ENCODE data around the gene ALPI. TPM values are rescaled to one million over a fixed set of nuclear protein-coding genes. Genes with fewer than 3 reads are reported as not detected.

The ALPI gene
- total and polyA plus RNA-seq, 10 donors, result not detected

GRCh38 chr2:232483923-232484627 is 28.1 kb downstream of the ALPI start:
- intact Hi-C loops (cut with DNase I; ENCODE audit: low total_unique reads), result no loop called here
- 89 to 94% (median 91%) methylated on average over 9 to 19 of the region's 19 CpGs for WGBS, 5 donors
- Histone ChIP-seq H3K36me3 (no peaks in the 10 kb centered on the region), H3K9me3 (no peaks in the 10 kb centered on the region), H3K27ac (no peak overlapping the region), H3K4me3 (no peak overlapping the region), H3K27me3 (replicated peaks in 1 of 7) (peaks cover 0 to 99% (median 52%) of the 10 kb centered on the region in 7 donors), H3K4me1 (peaks cover 9 to 34% (median 25%) of the 10 kb centered on the region in 6 donors)
- TF ChIP-seq CTCF (IDR thresholded peaks at IDR 0.05 in 8 of 11, conservative IDR thresholded peaks at IDR 0.05 in 3 of 11), result no peak
- TF ChIP-seq POLR2AphosphoS5 (IDR thresholded peaks at IDR 0.05), result no peak
- DNase-seq, result peak; percentile 59

- Histone ChIP-seq H3K4me1 (peaks cover 9 to 34% (median 25%) of the 10 kb centered on the region in 6 donors), H3K27me3 (replicated peaks in 1 of 7) (peaks cover 0 to 99% (median 56%) of the 10 kb centered on the region in 7 donors), H3K9me3 (no peaks in the 10 kb centered on the region), H3K36me3 (no peaks in the 10 kb centered on the region), H3K27ac (no peak overlapping the region), H3K4me3 (peak overlapping the region in 1 of 8 donors; percentile 22)
- intact Hi-C loops (cut with DNase I; ENCODE audit: low total_unique reads), result no loop called here
- TF ChIP-seq POLR2A (IDR thresholded peaks at IDR 0.05), result no peak
- no peak for TF ChIP-seq CTCF (IDR thresholded peaks at IDR 0.05 in 8 of 11, conservative IDR thresholded peaks at IDR 0.05 in 3 of 11)
- TF ChIP-seq POLR2AphosphoS5 (IDR thresholded peaks at IDR 0.05), result no peak
- 76 to 87% (median 79%) methylated on average over 8 to 12 of the region's 12 CpGs for WGBS, 5 donors
- peak; percentile 55 for DNase-seq
Measured at GRCh38 chr2:232484628-232485347, 28.8 kb downstream of the ALPI start.

GRCh38 chr2:232485348-232485756 is 29.4 kb downstream of the ALPI start:
- H3K36me3 ChIP-seq, result no peaks in the 10 kb centered on the region
- peaks cover 0 to 99% (median 56%) of the 10 kb centered on the region in 7 donors for H3K27me3 ChIP-seq (replicated peaks in 1 of 7)
- peaks cover 9 to 34% (median 25%) of the 10 kb centered on the region in 6 donors for H3K4me1 ChIP-seq
- H3K27ac ChIP-seq, result no peak overlapping the region
- TF ChIP-seq CTCF (IDR thresholded peaks at IDR 0.05 in 8 of 11, conservative IDR thresholded peaks at IDR 0.05 in 3 of 11) (no peak), POLR2AphosphoS5 (IDR thresholded peaks at IDR 0.05) (no peak), POLR2A (IDR thresholded peaks at IDR 0.05) (no peak)
- no peaks in the 10 kb centered on the region for H3K9me3 ChIP-seq
- WGBS, 5 donors, result 7 to 12% (median 9%) methylated on average over 10 to 22 of the region's 22 CpGs
- intact Hi-C loops (cut with DNase I; ENCODE audit: low total_unique reads), result no loop called here
- no peak for DNase-seq
- H3K4me3 ChIP-seq, result peak overlapping the region in 3 of 8 donors; percentile 10 to 59 (median 22)
